ENCODE results near the gene DCC.
A peak's percentile ranks its signal among the peaks of the same experiment; 100 is the strongest.

Gene DCC

GRCh38 chr18:53521068-53521467 lies 1181.1 kb downstream of the DCC start:
- no peaks in the 10 kb centered on the region for H3K9me3 ChIP-seq (ENCODE audit: low read length)
- H2AFZ ChIP-seq (ENCODE audit: low read depth, low read length), result peak overlapping the region; percentile 48
- H3K4me3 ChIP-seq (ENCODE audit: low read length), result no peak overlapping the region
- H3K36me3 ChIP-seq (ENCODE audit: insufficient read depth, low read length), result no peaks in the 10 kb centered on the region
- H3K4me1 ChIP-seq (ENCODE audit: insufficient read depth, low read length), result peaks cover 22% of the 10 kb centered on the region
- no peaks in the 10 kb centered on the region for H3K27me3 ChIP-seq (ENCODE audit: insufficient read depth, low read length)

- Histone ChIP-seq H3K4me3 (ENCODE audit: low read length) (no peak overlapping the region), H3K27me3 (ENCODE audit: insufficient read depth, low read length) (no peaks in the 10 kb centered on the region), H2AFZ (ENCODE audit: low read depth, low read length) (no peak overlapping the region), H3K36me3 (ENCODE audit: insufficient read depth, low read length) (no peaks in the 10 kb centered on the region), H3K4me1 (ENCODE audit: insufficient read depth, low read length) (peaks cover 18% of the 10 kb centered on the region), H3K9me3 (ENCODE audit: low read length) (no peaks in the 10 kb centered on the region)
These were observed 1186.3 kb downstream of the DCC start for GRCh38 chr18:53526101-53526870.

GRCh38 chr18:53527365-53527764 lies 1187.4 kb downstream of the DCC start:
- no peak overlapping the region for H3K4me3 ChIP-seq (ENCODE audit: low read length)
- H3K36me3 ChIP-seq (ENCODE audit: insufficient read depth, low read length), result no peaks in the 10 kb centered on the region
- H2AFZ ChIP-seq (ENCODE audit: low read depth, low read length), result no peak overlapping the region
- no peaks in the 10 kb centered on the region for H3K27me3 ChIP-seq (ENCODE audit: insufficient read depth, low read length)
- H3K4me1 ChIP-seq (ENCODE audit: insufficient read depth, low read length), result peaks cover 22% of the 10 kb centered on the region
- H3K9me3 ChIP-seq (ENCODE audit: low read length), result no peaks in the 10 kb centered on the region

DNA sequence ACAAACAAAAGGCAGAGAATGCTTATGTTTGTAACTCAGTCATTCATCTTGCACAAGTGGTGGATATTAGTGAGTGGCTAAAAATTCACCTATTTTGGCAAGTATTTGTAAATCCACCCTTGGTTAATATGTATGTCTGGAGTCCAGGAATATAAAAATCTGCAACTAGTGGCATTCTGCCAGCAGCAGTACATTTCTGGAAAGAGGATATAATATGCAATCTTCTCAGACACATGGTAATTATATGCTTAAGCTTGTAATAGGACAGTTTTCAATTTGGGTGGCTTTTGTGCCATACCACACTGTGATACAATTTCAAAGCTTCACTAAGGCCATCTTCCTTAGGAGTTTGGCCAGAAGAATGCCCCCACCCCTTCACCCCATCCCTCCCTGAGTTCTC lies 1191.2 kb downstream of the DCC start:
- no peak overlapping the region for H2AFZ ChIP-seq (ENCODE audit: low read depth, low read length)
- no peaks in the 10 kb centered on the region for H3K9me3 ChIP-seq (ENCODE audit: low read length)
- H3K36me3 ChIP-seq (ENCODE audit: insufficient read depth, low read length), result no peaks in the 10 kb centered on the region
- no peaks in the 10 kb centered on the region for H3K27me3 ChIP-seq (ENCODE audit: insufficient read depth, low read length)
- no peak overlapping the region for H3K4me3 ChIP-seq (ENCODE audit: low read length)
- peaks cover 22% of the 10 kb centered on the region for H3K4me1 ChIP-seq (ENCODE audit: insufficient read depth, low read length)

DNA sequence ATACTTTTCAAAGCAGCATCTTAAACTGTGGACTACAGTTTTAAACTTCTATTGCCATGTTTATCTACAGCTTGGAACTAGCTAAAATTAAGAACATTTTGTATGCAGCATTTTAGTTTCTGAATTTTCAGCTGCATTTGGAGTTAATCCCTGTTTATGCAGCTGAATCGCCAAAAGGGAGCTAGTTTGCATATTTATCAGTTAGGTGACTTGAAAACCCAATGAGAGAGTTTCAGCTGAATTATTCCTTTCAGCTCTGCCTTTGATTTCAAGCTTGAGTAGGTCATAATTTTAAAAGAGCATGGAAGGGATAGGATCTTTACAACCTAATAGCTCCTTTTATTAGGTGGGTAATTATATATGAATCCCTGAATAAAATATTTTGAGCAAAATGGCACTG lies 1191.9 kb downstream of the DCC start:
- no peaks in the 10 kb centered on the region for H3K9me3 ChIP-seq (ENCODE audit: low read length)
- H3K27me3 ChIP-seq (ENCODE audit: insufficient read depth, low read length), result no peaks in the 10 kb centered on the region
- no peak overlapping the region for H3K4me3 ChIP-seq (ENCODE audit: low read length)
- H2AFZ ChIP-seq (ENCODE audit: low read depth, low read length), result no peak overlapping the region
- H3K4me1 ChIP-seq (ENCODE audit: insufficient read depth, low read length), result peaks cover 22% of the 10 kb centered on the region
- no peaks in the 10 kb centered on the region for H3K36me3 ChIP-seq (ENCODE audit: insufficient read depth, low read length)

GRCh38 chr18:53534203-53534602 lies 1194.2 kb downstream of the DCC start:
- Histone ChIP-seq H3K36me3 (ENCODE audit: insufficient read depth, low read length) (no peaks in the 10 kb centered on the region), H3K4me1 (ENCODE audit: insufficient read depth, low read length) (peaks cover 16% of the 10 kb centered on the region), H3K9me3 (ENCODE audit: low read length) (no peaks in the 10 kb centered on the region)

DNA sequence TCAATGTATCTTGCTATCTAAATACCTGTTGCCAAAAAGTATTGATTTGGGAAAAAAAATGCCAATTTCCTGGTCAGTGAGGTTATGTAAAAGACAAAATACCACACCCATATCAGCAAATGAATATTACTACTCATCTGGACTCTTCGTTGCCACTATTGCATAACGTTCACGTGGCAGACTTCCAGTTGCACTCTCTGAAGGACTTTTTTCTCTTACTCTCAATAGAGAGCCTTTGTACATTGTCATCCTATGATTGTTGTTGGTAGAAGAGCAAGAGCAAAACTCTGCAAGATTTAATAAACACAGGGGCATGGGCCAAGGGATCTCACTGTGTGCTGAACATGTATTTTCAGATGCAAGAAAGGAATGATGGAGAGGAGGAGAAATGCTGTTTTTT lies 1194.7 kb downstream of the DCC start:
- H3K27me3 ChIP-seq (ENCODE audit: insufficient read depth, low read length), result no peaks in the 10 kb centered on the region
- H3K4me3 ChIP-seq (ENCODE audit: low read length), result no peak overlapping the region
- no peak overlapping the region for H2AFZ ChIP-seq (ENCODE audit: low read depth, low read length)
- H3K36me3 ChIP-seq (ENCODE audit: insufficient read depth, low read length), result no peaks in the 10 kb centered on the region
- peaks cover 12% of the 10 kb centered on the region for H3K4me1 ChIP-seq (ENCODE audit: insufficient read depth, low read length)
- no peaks in the 10 kb centered on the region for H3K9me3 ChIP-seq (ENCODE audit: low read length)

More at GRCh38 chr18:53534203-53534602, 1194.2 kb downstream of the DCC start:
- Histone ChIP-seq H2AFZ (ENCODE audit: low read depth, low read length) (no peak overlapping the region), H3K4me3 (ENCODE audit: low read length) (no peak overlapping the region), H3K27me3 (ENCODE audit: insufficient read depth, low read length) (no peaks in the 10 kb centered on the region)

- peaks cover 21% of the 10 kb centered on the region for H3K4me1 ChIP-seq (ENCODE audit: insufficient read depth, low read length)
- H3K4me3 ChIP-seq (ENCODE audit: low read length), result no peak overlapping the region
- H2AFZ ChIP-seq (ENCODE audit: low read depth, low read length), result no peak overlapping the region
- no peaks in the 10 kb centered on the region for H3K9me3 ChIP-seq (ENCODE audit: low read length)
- H3K27me3 ChIP-seq (ENCODE audit: insufficient read depth, low read length), result no peaks in the 10 kb centered on the region
- H3K36me3 ChIP-seq (ENCODE audit: insufficient read depth, low read length), result no peaks in the 10 kb centered on the region
These were observed 1196.9 kb downstream of the DCC start for GRCh38 chr18:53536908-53537307.

GRCh38 chr18:53541924-53542323 lies 1201.9 kb downstream of the DCC start:
- no peak overlapping the region for H2AFZ ChIP-seq (ENCODE audit: low read depth, low read length)
- no peaks in the 10 kb centered on the region for H3K36me3 ChIP-seq (ENCODE audit: insufficient read depth, low read length)
- peaks cover 23% of the 10 kb centered on the region for H3K4me1 ChIP-seq (ENCODE audit: insufficient read depth, low read length)
- H3K9me3 ChIP-seq (ENCODE audit: low read length), result no peaks in the 10 kb centered on the region
- H3K27me3 ChIP-seq (ENCODE audit: insufficient read depth, low read length), result no peaks in the 10 kb centered on the region
- no peak overlapping the region for H3K4me3 ChIP-seq (ENCODE audit: low read length)

DNA sequence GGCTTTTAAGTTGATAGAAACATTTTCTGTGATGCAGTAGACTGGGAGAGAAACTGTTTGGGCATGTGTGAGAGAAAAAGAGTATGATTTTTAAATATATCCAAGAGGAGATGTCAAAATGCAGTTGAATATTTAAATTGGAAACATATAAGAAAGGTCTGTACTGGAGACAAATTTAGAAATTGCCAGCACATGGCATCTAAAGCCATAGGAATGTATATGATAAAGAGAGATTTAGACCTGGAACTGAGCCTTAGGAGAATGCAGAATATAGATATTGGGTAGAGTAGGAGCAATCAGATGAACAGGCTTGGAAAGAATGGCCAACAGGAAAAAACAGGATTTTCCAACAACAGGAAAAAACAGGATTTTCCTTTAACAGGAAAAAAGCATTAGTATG lies 1203.7 kb downstream of the DCC start:
- Histone ChIP-seq H3K9me3 (ENCODE audit: low read length) (no peaks in the 10 kb centered on the region), H2AFZ (ENCODE audit: low read depth, low read length) (no peak overlapping the region), H3K4me3 (ENCODE audit: low read length) (no peak overlapping the region), H3K4me1 (ENCODE audit: insufficient read depth, low read length) (peaks cover 23% of the 10 kb centered on the region), H3K36me3 (ENCODE audit: insufficient read depth, low read length) (no peaks in the 10 kb centered on the region), H3K27me3 (ENCODE audit: insufficient read depth, low read length) (no peaks in the 10 kb centered on the region)

GRCh38 chr18:53544917-53545316 lies 1204.9 kb downstream of the DCC start:
- peaks cover 23% of the 10 kb centered on the region for H3K4me1 ChIP-seq (ENCODE audit: insufficient read depth, low read length)
- H2AFZ ChIP-seq (ENCODE audit: low read depth, low read length), result no peak overlapping the region

DNA sequence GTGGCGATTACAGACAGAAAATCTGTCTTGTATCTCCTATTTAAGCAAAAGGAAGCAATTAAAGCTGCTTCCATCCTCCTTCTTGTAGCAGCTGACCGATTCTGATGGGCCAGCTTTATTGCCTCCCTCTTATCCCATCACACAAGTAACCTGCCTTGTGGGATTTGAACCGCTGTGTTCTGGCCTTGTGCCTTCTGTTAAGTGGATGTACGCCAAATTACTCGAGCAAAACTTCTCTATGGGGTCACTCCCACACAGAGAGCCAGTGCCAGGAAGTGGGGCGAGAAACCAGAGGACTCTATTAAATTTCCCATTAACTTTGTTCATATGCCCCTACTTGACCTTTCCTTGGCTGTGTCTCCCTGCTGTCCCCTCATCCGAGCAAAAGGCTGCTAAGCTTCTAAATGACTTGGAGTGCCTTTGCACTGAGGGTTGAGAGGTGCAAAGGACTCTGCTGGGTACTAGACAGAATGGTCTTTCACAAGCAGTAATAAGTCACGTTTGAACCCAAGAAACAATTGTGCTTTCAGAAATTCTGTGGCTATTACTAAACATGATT lies 1212.0 kb downstream of the DCC start:
- no peak overlapping the region for H3K4me3 ChIP-seq (ENCODE audit: low read length)
- no peaks in the 10 kb centered on the region for H3K27me3 ChIP-seq (ENCODE audit: insufficient read depth, low read length)
- H3K4me1 ChIP-seq (ENCODE audit: insufficient read depth, low read length), result no peaks in the 10 kb centered on the region
- H3K9me3 ChIP-seq (ENCODE audit: low read length), result peaks cover 3% of the 10 kb centered on the region
- H3K36me3 ChIP-seq (ENCODE audit: insufficient read depth, low read length), result no peaks in the 10 kb centered on the region
- no peak overlapping the region for H2AFZ ChIP-seq (ENCODE audit: low read depth, low read length)

More at GRCh38 chr18:53544917-53545316, 1204.9 kb downstream of the DCC start:
- no peaks in the 10 kb centered on the region for H3K9me3 ChIP-seq (ENCODE audit: low read length)
- H3K4me3 ChIP-seq (ENCODE audit: low read length), result no peak overlapping the region
- H3K36me3 ChIP-seq (ENCODE audit: insufficient read depth, low read length), result no peaks in the 10 kb centered on the region
- H3K27me3 ChIP-seq (ENCODE audit: insufficient read depth, low read length), result no peaks in the 10 kb centered on the region

DNA sequence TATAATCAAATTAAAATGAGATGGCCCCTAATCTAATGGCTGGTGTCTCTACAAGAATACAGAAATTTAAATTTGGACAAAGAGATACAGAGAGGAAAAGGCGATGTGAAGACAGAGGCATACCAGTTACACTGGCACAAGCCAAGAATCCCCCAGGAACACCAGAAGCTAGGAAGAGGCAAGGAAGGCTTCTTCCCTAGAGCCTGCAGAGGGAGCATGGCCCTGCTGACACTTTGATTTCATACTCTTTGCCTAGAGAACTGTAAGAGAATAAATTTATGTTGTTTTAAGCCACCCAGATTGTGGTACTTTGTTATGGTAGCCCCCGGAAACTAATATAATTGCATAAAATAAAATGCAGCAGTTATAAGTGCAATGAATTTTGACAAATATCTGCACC lies 1213.0 kb downstream of the DCC start:
- no peaks in the 10 kb centered on the region for H3K36me3 ChIP-seq (ENCODE audit: insufficient read depth, low read length)
- no peaks in the 10 kb centered on the region for H3K4me1 ChIP-seq (ENCODE audit: insufficient read depth, low read length)
- no peak overlapping the region for H3K4me3 ChIP-seq (ENCODE audit: low read length)
- peaks cover 3% of the 10 kb centered on the region for H3K9me3 ChIP-seq (ENCODE audit: low read length)
- no peaks in the 10 kb centered on the region for H3K27me3 ChIP-seq (ENCODE audit: insufficient read depth, low read length)
- no peak overlapping the region for H2AFZ ChIP-seq (ENCODE audit: low read depth, low read length)

- Histone ChIP-seq H3K4me3 (ENCODE audit: low read length) (no peak overlapping the region), H3K27me3 (ENCODE audit: insufficient read depth, low read length) (no peaks in the 10 kb centered on the region), H3K4me1 (ENCODE audit: insufficient read depth, low read length) (no peaks in the 10 kb centered on the region), H2AFZ (ENCODE audit: low read depth, low read length) (no peak overlapping the region), H3K36me3 (ENCODE audit: insufficient read depth, low read length) (no peaks in the 10 kb centered on the region), H3K9me3 (ENCODE audit: low read length) (no peaks in the 10 kb centered on the region)
These were observed 1216.5 kb downstream of the DCC start for GRCh38 chr18:53556450-53556849.

All from neuron (in vitro differentiated cells).